Gastrocnemius medialis (tissue), 4 donors: Measurements from ENCODE around the gene RTN4RL1.

ENCODE experiments used
- POLR2A ChIP-seq, 2 donors: fragments of 450-650 bp; IDR thresholded peaks; one replicate each; pipeline ENCODE4 v1.6.1; 2017; ENCODE audit warnings: antibody characterized with exemption in 2 of 2, mild to moderate bottlenecking in 2 of 2, moderate library complexity in 2 of 2
- TF ChIP-seq, protein P1 (sequence below), 5 experiments: fragments of 450-650 bp in 3 of 5; fragments of 200-600 bp in 2 of 5; sonication (generic) in 2 of 5; IDR thresholded peaks in 4 of 5; conservative IDR thresholded peaks in 1 of 5; 1 replicate in 4 of 5; 2 replicates in 1 of 5; pipeline ENCODE4 v1.5.1; 2016 to 2019; ENCODE audit warnings: antibody characterized with exemption in 5 of 5, mild to moderate bottlenecking in 3 of 5, moderate library complexity in 3 of 5

DNA sequence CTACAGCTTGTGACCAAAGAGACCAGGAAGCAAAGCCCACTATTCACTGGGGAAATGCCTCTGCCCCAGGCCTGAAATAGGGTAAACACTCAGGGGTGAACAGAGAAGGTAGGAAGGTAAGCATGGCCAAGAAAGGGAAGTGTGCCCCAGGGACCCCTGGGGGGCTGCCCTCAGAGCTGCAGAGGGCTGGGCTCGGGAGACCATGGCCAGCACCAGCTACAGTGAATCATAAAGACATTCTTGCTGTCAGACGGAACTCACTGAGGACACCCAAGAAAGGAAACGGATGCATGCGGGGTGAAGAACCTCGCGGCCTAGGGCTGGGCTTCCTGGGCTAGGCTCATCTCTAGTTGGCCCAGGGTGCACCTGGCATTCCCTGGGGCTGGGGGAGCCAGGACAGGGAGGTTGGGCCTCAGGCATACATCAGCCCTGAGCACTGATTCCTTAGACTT lies 39.4 kb upstream of the RTN4RL1 start:
- TF ChIP-seq, protein P1, sequence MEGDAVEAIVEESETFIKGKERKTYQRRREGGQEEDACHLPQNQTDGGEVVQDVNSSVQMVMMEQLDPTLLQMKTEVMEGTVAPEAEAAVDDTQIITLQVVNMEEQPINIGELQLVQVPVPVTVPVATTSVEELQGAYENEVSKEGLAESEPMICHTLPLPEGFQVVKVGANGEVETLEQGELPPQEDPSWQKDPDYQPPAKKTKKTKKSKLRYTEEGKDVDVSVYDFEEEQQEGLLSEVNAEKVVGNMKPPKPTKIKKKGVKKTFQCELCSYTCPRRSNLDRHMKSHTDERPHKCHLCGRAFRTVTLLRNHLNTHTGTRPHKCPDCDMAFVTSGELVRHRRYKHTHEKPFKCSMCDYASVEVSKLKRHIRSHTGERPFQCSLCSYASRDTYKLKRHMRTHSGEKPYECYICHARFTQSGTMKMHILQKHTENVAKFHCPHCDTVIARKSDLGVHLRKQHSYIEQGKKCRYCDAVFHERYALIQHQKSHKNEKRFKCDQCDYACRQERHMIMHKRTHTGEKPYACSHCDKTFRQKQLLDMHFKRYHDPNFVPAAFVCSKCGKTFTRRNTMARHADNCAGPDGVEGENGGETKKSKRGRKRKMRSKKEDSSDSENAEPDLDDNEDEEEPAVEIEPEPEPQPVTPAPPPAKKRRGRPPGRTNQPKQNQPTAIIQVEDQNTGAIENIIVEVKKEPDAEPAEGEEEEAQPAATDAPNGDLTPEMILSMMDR (IDR thresholded peaks at IDR 0.05 in 4 of 5, conservative IDR thresholded peaks at IDR 0.05 in 1 of 5) = no peak
- TF ChIP-seq POLR2A (IDR thresholded peaks at IDR 0.05) = no peak
